NCI-H1417 treated with DMSO at 0.1 percent for 48 hours (cell line): ENCODE data around the gene ECSIT.
"Not testable (repeated sequence)": the region's sequence is repeated elsewhere in the genome, so short reads cannot be mapped to it uniquely, and the experiment has no call there.

Experiments
- DNase-seq: peaks from one replicate; lab custom pipeline; 2025; lab: John Stamatoyannopoulos, UW

ECSIT gene

DNA sequence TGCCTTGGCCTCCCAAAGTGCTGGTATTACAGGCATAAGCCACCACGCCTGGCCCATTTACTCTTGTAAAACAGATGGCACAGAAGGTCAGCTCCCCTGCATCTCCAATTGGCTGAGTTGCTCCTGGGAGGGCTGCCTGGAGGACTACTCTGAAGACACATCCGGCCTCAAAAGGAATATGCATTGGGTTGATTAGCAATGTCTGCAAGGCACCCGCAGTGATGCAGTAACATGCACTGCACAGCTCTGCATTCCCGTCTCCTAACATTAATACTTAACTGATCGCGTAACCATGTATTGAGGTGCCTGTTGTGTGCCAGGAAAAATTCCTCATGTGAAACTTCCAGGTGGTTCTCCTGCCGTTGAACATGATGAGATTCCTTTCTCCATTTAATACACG, 53.1 kb downstream of the ECSIT start:
- DNase-seq, result no peak

DNA sequence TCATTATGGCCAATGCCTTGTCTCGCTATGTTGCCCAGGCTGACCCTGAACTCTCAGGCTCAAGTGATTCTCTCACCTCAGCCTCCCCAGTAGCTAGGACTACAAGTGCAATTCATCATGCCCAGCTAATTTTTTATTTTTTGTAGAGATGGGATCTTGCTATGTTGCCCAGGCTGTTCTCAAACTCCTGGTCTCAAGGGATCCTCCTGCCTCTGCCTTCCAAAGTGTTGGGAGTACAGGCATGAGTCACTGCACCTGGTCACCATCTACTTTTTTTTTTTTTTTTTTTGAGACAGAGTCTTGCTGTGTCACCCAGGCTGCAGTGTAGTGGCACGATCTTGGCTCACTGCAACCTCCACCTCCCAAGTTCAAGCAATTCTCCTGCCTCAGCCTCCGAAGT, 53.6 kb downstream of the ECSIT start:
- DNase-seq, result not testable (repeated sequence)

DNA sequence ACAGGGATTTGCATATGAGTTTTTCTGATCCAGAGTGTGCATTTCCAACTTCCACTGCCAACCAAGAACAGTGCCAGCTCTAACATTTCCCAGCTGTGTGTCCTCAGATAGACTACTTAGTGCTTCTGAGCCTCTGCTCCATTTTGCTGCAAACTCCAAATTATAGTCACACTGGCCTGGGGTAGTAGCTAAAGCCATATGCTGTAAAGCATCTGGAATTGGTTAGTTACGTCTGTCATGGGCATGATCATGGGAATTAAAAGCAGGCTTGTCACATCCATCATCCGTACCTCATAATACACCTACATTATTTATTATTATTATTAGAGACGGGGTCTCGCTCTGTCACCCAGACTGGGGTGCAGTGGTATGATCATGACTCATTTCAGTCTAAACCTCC, 55.2 kb downstream of the ECSIT start:
- no peak for DNase-seq

DNA sequence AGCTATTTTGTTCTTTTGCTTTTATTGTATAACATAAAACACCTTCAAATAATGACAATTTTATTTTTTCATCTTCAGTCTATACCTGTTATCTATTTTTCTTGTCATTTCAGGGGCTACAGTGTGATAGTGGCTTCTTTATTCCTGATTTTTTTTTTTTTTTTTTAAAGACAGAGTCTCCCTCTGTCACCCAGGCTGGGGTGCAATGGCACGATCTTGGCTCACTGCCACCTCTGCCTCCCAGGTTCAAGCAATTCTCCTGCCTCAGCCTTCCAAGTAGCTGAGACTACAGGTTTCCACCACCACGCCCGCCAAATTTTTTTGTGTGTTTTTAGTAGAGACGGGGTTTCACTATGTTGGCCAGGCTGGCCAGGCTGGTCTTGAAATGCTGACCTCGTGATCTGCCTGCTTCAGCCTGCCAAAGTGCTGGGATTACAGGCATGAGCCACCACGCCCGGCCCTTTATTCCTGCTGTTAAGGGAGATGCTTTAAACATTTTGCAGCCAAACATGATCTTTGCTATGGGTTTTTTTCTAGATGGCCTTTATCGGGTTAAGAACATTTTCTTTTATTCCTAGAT, 60.6 kb downstream of the ECSIT start:
- not testable (repeated sequence) for DNase-seq

DNA sequence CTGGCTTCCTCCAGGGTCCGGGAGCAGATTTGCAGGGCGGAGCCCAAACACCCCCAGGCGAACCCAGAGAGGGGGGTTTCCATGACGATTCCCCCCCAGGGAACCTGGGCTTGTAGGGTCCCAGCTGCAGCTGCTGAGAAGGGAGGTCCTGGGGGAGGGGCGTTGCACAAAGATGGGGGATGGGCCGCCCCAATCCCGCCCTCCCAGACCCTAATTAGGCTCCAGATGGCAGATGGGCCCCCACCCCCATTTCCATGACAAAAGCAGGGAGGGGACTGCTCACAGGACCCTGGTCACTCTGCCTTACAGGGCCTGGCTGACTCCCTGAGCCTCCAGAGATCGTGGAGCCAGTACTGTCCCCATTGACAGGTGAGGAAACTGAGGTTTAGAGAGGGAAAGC, 63.3 kb downstream of the ECSIT start:
- DNase-seq, result no peak

DNA sequence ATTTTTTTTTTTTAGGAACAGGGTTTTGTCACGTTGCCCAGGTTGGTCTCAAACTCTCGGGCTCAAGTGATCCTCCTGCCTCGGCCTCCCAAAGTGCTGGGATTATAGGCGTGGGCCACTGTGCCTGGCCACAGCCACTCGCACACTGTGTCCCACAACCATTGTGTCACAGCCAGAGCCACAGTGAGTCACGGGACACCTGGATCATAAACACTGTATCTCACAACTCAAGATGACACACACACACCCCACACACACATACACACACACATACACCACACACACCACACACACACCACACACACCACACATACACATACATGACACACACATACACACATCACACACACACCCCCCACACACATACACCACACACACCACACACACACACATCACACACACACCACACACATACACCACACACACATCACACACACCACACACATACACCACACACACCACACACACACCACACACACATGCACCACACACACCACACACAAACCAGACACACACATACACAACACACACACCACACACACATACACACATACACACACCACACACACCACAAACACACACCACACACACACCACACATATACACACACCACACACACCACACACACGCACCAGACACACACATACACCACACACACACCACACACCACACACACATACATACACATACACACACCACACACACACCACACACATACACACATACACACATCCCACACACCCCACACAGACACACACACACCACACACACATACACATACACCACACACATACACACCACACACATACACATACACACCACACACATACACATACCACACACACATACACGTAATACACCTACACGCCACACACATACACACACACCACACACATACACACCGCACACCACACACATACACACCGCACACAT, 64.3 kb downstream of the ECSIT start:
- DNase-seq, result no peak

DNA sequence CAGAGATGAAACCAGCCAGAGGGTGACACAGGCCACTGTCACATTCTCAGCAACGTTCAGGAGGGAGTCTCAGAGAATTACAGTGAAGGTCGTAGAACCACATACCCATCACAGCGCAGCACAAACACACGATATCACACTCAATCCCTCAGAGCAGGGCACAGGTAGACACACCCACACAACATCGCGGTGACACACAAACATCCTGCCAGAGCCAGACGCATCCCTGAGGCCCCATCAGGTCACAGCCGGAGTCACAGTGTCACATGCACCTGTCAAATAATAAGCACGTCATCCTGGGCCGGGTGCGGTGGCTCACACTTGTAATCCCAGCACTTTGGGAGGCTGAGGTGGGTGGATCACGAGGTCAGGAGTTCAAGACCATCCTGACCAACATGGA, 65.5 kb downstream of the ECSIT start:
- DNase-seq, result no peak

DNA sequence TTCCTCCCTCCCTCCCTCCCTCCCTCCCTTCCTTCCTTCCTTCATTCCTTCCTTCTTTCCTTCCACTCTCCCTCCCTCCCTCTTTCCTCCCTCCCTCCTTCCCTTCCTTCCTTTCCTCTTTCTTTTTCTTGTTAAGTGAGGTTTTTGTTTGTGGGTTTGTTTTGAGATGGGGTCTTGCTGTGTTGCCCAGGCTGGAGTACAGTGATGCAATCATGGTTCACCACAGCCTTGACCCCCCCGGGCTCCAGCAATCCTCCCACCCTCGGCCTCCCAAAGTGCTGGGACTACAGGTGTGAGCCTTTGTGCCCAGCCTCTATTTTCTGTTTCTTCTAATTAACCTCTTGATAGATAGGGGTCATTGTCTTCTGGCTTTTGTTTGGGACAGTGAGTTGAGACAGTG, 67.5 kb downstream of the ECSIT start:
- no peak for DNase-seq

DNA sequence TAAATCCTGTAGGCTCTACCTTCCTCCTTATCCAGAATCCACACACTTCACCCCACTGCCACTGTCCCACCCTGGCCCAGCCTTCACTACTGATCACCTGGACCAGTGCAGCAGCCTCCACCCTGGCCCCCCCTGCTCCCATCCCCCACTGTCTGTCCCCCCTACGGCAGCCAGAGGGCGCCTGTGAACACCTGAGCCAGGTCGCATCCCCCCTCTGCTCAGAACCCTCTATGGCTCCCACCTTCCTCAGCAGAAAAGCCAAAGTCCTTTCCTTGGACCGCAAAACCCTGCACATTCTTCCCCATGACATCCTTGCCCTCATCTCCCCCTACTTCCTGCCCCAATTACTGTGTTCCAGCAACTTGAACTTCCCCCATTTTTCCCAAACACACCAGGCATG, 68.7 kb downstream of the ECSIT start:
- no peak for DNase-seq

DNA sequence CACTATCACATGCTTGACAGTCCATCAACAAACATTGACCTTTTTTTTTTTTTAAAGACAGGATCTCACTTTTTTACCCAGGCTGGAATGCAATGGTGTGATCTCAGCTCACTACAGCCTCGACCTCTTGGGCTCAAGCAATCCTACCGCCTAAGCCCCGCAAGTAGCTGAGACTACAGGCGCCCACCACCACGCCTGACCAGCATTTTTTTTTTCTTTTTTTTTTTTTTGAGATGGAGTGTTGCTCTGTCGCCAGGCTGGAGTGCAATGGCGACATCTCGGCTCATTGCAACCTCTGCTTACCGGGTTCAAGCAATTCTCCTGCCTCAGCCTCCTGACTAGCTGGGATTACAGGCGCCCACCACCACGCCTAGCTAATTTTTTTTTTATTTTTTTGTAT, 70.0 kb downstream of the ECSIT start:
- DNase-seq, result not testable (repeated sequence)

DNA sequence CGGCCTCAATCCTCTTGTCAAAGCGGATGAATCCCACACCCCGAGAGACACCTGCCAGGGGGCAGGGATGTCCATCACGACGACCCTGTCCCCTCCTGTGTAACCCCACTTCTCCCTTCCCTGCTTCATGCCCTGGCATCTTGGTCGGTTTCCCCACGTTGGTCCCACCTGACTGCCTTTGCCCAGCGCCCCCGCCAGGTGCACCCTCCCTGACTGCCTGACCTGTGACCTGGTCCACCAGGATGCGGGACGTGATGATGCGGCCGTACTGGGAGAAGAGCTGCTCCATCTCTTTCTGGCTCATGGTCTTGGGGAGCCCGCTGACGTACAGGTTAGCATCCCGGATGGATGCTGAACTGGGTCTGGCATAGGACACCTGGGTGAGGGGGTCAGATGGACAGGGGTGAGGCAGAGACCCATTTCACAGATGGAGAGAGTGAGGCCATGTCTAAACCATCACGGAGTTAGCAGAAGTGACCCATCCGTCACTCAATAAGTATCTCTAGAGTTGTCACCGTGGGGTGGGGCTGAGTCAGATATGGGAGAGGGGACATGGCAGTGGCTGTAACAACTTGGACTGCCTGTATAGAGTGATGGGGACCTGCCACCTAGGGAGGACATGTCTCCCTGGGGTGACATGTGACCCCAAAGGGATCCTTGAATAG, 70.6 kb downstream of the ECSIT start:
- DNase-seq, result no peak

DNA sequence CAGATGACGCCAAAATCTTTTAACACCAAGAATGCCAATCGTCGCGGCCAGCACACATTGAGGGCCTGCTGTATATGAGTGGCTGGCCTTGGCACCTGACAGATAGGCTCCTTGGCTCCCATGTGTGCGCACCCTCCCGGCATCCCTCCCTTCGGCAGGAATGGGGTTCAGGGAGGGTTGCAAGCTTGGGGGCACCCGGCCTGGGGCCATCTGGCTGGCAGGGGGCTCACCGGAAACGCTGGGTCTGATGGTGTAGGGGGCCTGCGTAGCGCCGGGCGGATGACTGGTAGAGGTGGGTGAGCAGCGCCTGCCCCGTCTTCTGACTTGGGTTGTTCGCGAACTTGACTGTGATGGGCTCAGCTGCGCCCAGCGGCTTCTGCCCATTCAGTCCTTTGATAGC, 71.1 kb downstream of the ECSIT start:
- no peak for DNase-seq

DNA sequence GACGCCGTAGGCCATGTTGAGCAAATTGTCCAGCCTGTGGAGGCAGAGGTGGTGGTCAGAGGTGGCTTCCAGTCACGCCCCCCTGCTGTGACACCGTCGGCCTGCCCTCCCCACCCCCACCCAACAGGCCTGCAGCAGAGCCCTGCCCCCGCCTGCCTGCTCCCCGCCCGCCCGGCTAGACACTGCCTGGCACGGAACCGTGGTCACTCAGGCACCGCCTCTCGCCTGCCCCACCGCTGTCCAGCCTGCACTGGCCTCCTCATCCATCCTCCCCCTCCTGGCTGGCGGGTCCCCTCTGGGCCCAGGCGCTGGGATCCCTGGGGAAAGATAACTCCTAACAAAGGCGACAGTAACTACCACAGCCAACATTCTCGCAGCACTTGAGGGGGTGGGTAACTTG, 71.8 kb downstream of the ECSIT start:
- no peak for DNase-seq

DNA sequence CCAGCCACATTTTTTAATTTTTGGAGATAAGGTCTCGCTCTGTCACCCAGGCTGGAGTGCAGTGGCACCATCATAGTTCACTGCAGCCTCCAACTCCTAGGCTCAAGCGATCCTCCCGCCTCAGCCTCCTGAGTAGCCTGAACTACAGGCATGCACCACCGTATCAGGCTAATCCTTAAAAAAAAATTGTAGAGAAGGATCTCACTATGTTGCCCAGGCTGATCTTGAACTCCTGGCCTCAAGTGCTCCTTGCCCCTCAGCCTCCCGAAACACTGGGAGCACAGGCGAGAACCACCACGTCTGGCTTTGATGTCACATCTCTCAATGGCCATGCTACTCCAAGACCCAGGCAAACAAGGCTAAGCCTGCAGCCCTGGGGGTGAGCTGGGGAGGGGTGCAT, 72.3 kb downstream of the ECSIT start:
- no peak for DNase-seq
